Measurements from ENCODE around the gene BZW2.
"Not testable (repeated sequence)": the region's sequence is repeated elsewhere in the genome, so short reads cannot be mapped to it uniquely, and the experiment has no call there.

BZW2 gene

GRCh38 chr7:16677978-16678494 is 32.1 kb downstream of the BZW2 start:
- no peak for DNase-seq (ENCODE audit: low read depth)
- Histone ChIP-seq H3K4me1 (ENCODE audit: control insufficient read depth, insufficient read depth, low read length) (no peaks in the 10 kb centered on the region), H3K36me3 (ENCODE audit: control insufficient read depth, insufficient read depth, low read length, severe bottlenecking) (peaks cover 48% of the 10 kb centered on the region), H3K4me3 (ENCODE audit: low read length) (no peak overlapping the region), H3K9ac (ENCODE audit: low read length) (no peak overlapping the region), H3K9me3 (ENCODE audit: control insufficient read depth, low read length) (no peaks in the 10 kb centered on the region), H3K27me3 (replicated peaks; ENCODE audit: control insufficient read depth, insufficient read depth, low read length) (no peaks in the 10 kb centered on the region)

GRCh38 chr7:16678645-16679566 is 32.9 kb downstream of the BZW2 start:
- not testable (repeated sequence) for H3K9me3 ChIP-seq (ENCODE audit: control insufficient read depth, low read length); H3K27me3 ChIP-seq (replicated peaks; ENCODE audit: control insufficient read depth, insufficient read depth, low read length); H3K4me1 ChIP-seq (ENCODE audit: control insufficient read depth, insufficient read depth, low read length); H3K9ac ChIP-seq (ENCODE audit: low read length); DNase-seq (ENCODE audit: low read depth); H3K4me3 ChIP-seq (ENCODE audit: low read length)
- H3K36me3 ChIP-seq (ENCODE audit: control insufficient read depth, insufficient read depth, low read length, severe bottlenecking) = peaks cover 57% of the 10 kb centered on the region

- Histone ChIP-seq H3K9me3 (ENCODE audit: control insufficient read depth, low read length) (no peaks in the 10 kb centered on the region), H3K36me3 (ENCODE audit: control insufficient read depth, insufficient read depth, low read length, severe bottlenecking) (peaks cover 66% of the 10 kb centered on the region), H3K9ac (ENCODE audit: low read length) (no peak overlapping the region), H3K4me3 (ENCODE audit: low read length) (no peak overlapping the region), H3K27me3 (replicated peaks; ENCODE audit: control insufficient read depth, insufficient read depth, low read length) (no peaks in the 10 kb centered on the region), H3K4me1 (ENCODE audit: control insufficient read depth, insufficient read depth, low read length) (no peaks in the 10 kb centered on the region)
- no peak for DNase-seq (ENCODE audit: low read depth)
These were observed 39.0 kb downstream of the BZW2 start for GRCh38 chr7:16684935-16685334.

GRCh38 chr7:16685535-16685934 is 39.6 kb downstream of the BZW2 start:
- Histone ChIP-seq H3K36me3 (ENCODE audit: control insufficient read depth, insufficient read depth, low read length, severe bottlenecking) (peaks cover 66% of the 10 kb centered on the region), H3K9me3 (ENCODE audit: control insufficient read depth, low read length) (no peaks in the 10 kb centered on the region), H3K4me3 (ENCODE audit: low read length) (no peak overlapping the region), H3K27me3 (replicated peaks; ENCODE audit: control insufficient read depth, insufficient read depth, low read length) (no peaks in the 10 kb centered on the region), H3K9ac (ENCODE audit: low read length) (no peak overlapping the region), H3K4me1 (ENCODE audit: control insufficient read depth, insufficient read depth, low read length) (no peaks in the 10 kb centered on the region)
- DNase-seq (ENCODE audit: low read depth) = no peak

- Histone ChIP-seq H3K27me3 (replicated peaks; ENCODE audit: control insufficient read depth, insufficient read depth, low read length) (no peaks in the 10 kb centered on the region), H3K36me3 (ENCODE audit: control insufficient read depth, insufficient read depth, low read length, severe bottlenecking) (peaks cover 68% of the 10 kb centered on the region), H3K4me3 (ENCODE audit: low read length) (no peak overlapping the region), H3K4me1 (ENCODE audit: control insufficient read depth, insufficient read depth, low read length) (no peaks in the 10 kb centered on the region), H3K9me3 (ENCODE audit: control insufficient read depth, low read length) (no peaks in the 10 kb centered on the region), H3K9ac (ENCODE audit: low read length) (no peak overlapping the region)
- DNase-seq (ENCODE audit: low read depth) = no peak
These were observed 42.3 kb downstream of the BZW2 start for GRCh38 chr7:16688249-16688648.

- no peaks in the 10 kb centered on the region for H3K27me3 ChIP-seq (replicated peaks; ENCODE audit: control insufficient read depth, insufficient read depth, low read length)
- no peaks in the 10 kb centered on the region for H3K9me3 ChIP-seq (ENCODE audit: control insufficient read depth, low read length)
- H3K4me1 ChIP-seq (ENCODE audit: control insufficient read depth, insufficient read depth, low read length) = peaks cover 5% of the 10 kb centered on the region
- peaks cover 61% of the 10 kb centered on the region for H3K36me3 ChIP-seq (ENCODE audit: control insufficient read depth, insufficient read depth, low read length, severe bottlenecking)
- no peak overlapping the region for H3K4me3 ChIP-seq (ENCODE audit: low read length)
- H3K9ac ChIP-seq (ENCODE audit: low read length) = no peak overlapping the region
- DNase-seq (ENCODE audit: low read depth) = no peak
These were observed 45.3 kb downstream of the BZW2 start for GRCh38 chr7:16691241-16691640.

GRCh38 chr7:16693601-16694318 is 47.8 kb downstream of the BZW2 start:
- no peaks in the 10 kb centered on the region for H3K9me3 ChIP-seq (ENCODE audit: control insufficient read depth, low read length)
- no peak for DNase-seq (ENCODE audit: low read depth)
- no peaks in the 10 kb centered on the region for H3K27me3 ChIP-seq (replicated peaks; ENCODE audit: control insufficient read depth, insufficient read depth, low read length)
- no peak overlapping the region for H3K9ac ChIP-seq (ENCODE audit: low read length)
- H3K4me3 ChIP-seq (ENCODE audit: low read length) = no peak overlapping the region
- peaks cover 5% of the 10 kb centered on the region for H3K4me1 ChIP-seq (ENCODE audit: control insufficient read depth, insufficient read depth, low read length)
- H3K36me3 ChIP-seq (ENCODE audit: control insufficient read depth, insufficient read depth, low read length, severe bottlenecking) = peaks cover 71% of the 10 kb centered on the region

GRCh38 chr7:16694806-16695205 is 48.8 kb downstream of the BZW2 start:
- Histone ChIP-seq H3K9me3 (ENCODE audit: control insufficient read depth, low read length) (no peaks in the 10 kb centered on the region), H3K9ac (ENCODE audit: low read length) (no peak overlapping the region), H3K4me3 (ENCODE audit: low read length) (no peak overlapping the region), H3K27me3 (replicated peaks; ENCODE audit: control insufficient read depth, insufficient read depth, low read length) (no peaks in the 10 kb centered on the region), H3K36me3 (ENCODE audit: control insufficient read depth, insufficient read depth, low read length, severe bottlenecking) (peaks cover 81% of the 10 kb centered on the region), H3K4me1 (ENCODE audit: control insufficient read depth, insufficient read depth, low read length) (peaks cover 5% of the 10 kb centered on the region)
- DNase-seq (ENCODE audit: low read depth) = no peak

- Histone ChIP-seq H3K27me3 (replicated peaks; ENCODE audit: control insufficient read depth, insufficient read depth, low read length) (no peaks in the 10 kb centered on the region), H3K9me3 (ENCODE audit: control insufficient read depth, low read length) (no peaks in the 10 kb centered on the region), H3K9ac (ENCODE audit: low read length) (no peak overlapping the region), H3K4me3 (ENCODE audit: low read length) (no peak overlapping the region), H3K4me1 (ENCODE audit: control insufficient read depth, insufficient read depth, low read length) (peaks cover 5% of the 10 kb centered on the region), H3K36me3 (ENCODE audit: control insufficient read depth, insufficient read depth, low read length, severe bottlenecking) (peaks cover 85% of the 10 kb centered on the region)
- peak; percentile 46 for DNase-seq (ENCODE audit: low read depth)
These were observed 49.7 kb downstream of the BZW2 start for GRCh38 chr7:16695621-16696237.

- Histone ChIP-seq H3K9me3 (ENCODE audit: control insufficient read depth, low read length) (no peaks in the 10 kb centered on the region), H3K4me1 (ENCODE audit: control insufficient read depth, insufficient read depth, low read length) (peaks cover 7% of the 10 kb centered on the region), H3K27me3 (replicated peaks; ENCODE audit: control insufficient read depth, insufficient read depth, low read length) (no peaks in the 10 kb centered on the region), H3K36me3 (ENCODE audit: control insufficient read depth, insufficient read depth, low read length, severe bottlenecking) (peaks cover 75% of the 10 kb centered on the region), H3K9ac (ENCODE audit: low read length) (no peak overlapping the region), H3K4me3 (ENCODE audit: low read length) (no peak overlapping the region)
- DNase-seq (ENCODE audit: low read depth) = peak; percentile 31
These were observed 51.7 kb downstream of the BZW2 start for GRCh38 chr7:16697507-16698199.

Measured in adipocyte (in vitro differentiated cells).